H9 (cell line): Measurements from ENCODE around the gene MON2. TPM values are rescaled to one million over a fixed set of nuclear protein-coding genes. Genes with fewer than 3 reads are reported as not detected.
A peak's percentile ranks its signal among the peaks of the same experiment; 100 is the strongest.

ENCODE experiments used
- DNase-seq: peaks from one replicate; pipeline ENCODE4 v3.0.0-alpha.2; 2017
- H2AFZ ChIP-seq: one replicate; pipeline ENCODE4 v1.6.1; 2013; ENCODE audit warnings: mild to moderate bottlenecking, low read length, control low read depth, moderate library complexity
- H2AK5ac ChIP-seq: 2 replicates; pipeline ENCODE4 v1.6.1; 2013; ENCODE audit warnings: low read length, control low read depth, mixed read lengths; ENCODE audit not compliant: insufficient read length
- H2BK120ac ChIP-seq: one replicate; pipeline ENCODE4 v1.6.1; 2013; ENCODE audit warnings: low read depth, mild to moderate bottlenecking, low read length, control low read depth, inconsistent platforms; ENCODE audit not compliant: poor library complexity, severe bottlenecking
- H2BK12ac ChIP-seq: 2 replicates; pipeline ENCODE4 v1.6.1; 2013; ENCODE audit warnings: low read length, control low read depth, mixed read lengths, low read depth; ENCODE audit not compliant: insufficient read length
- H2BK15ac ChIP-seq: 2 replicates; pipeline ENCODE4 v1.6.1; 2013; ENCODE audit warnings: low read depth, low read length, control low read depth
- H2BK20ac ChIP-seq: one replicate; pipeline ENCODE4 v1.6.1; 2013; ENCODE audit warnings: low read depth, mild to moderate bottlenecking, low read length, control low read depth, inconsistent platforms; ENCODE audit not compliant: poor library complexity, severe bottlenecking
- H2BK5ac ChIP-seq: 2 replicates; pipeline ENCODE4 v1.6.1; 2013; ENCODE audit warnings: low read length, control low read depth, mixed read lengths; ENCODE audit not compliant: insufficient read length
- H3K14ac ChIP-seq: 2 replicates; pipeline ENCODE4 v1.6.1; 2013; ENCODE audit warnings: low read length, control low read depth; ENCODE audit not compliant: insufficient read depth
- H3K18ac ChIP-seq: 2 replicates; pipeline ENCODE4 v1.6.1; 2013; ENCODE audit warnings: low read depth, mild to moderate bottlenecking, mixed read lengths, low read length, control low read depth; ENCODE audit not compliant: insufficient read length
- H3K23ac ChIP-seq: 2 replicates; pipeline ENCODE4 v1.6.1; 2013; ENCODE audit warnings: low read length, control low read depth, mixed read lengths, low read depth; ENCODE audit not compliant: insufficient read length
- H3K23me2 ChIP-seq: 2 replicates; pipeline ENCODE4 v1.6.1; 2013; ENCODE audit warnings: low read depth, mild to moderate bottlenecking, mixed read lengths, low read length, control low read depth; ENCODE audit not compliant: insufficient read length, poor library complexity, severe bottlenecking
- H3K27ac ChIP-seq: 2 replicates; pipeline ENCODE4 v1.5.1; 2013; ENCODE audit warnings: low read length, control low read depth, mixed read lengths, low read depth; ENCODE audit not compliant: insufficient read length
- H3K27me3 ChIP-seq: 2 replicates; pipeline ENCODE4 v1.6.1; 2013; ENCODE audit warnings: low read length, control low read depth, inconsistent platforms; ENCODE audit not compliant: insufficient read depth
- H3K4ac ChIP-seq: 2 replicates; pipeline ENCODE4 v1.6.1; 2013; ENCODE audit warnings: low read depth, mild to moderate bottlenecking, control low read depth, inconsistent platforms, low read length, moderate library complexity
- H3K4me1 ChIP-seq: 2 replicates; pipeline ENCODE4 v1.6.1; 2013; ENCODE audit warnings: low read length, control low read depth, inconsistent platforms; ENCODE audit not compliant: insufficient read depth
- H3K4me2 ChIP-seq: 2 replicates; pipeline ENCODE4 v1.6.1; 2013; ENCODE audit warnings: low read length, control low read depth, mixed read lengths; ENCODE audit not compliant: insufficient read length, insufficient read depth
- H3K56ac ChIP-seq: 2 replicates; pipeline ENCODE4 v1.6.1; 2013; ENCODE audit warnings: low read depth, mild to moderate bottlenecking, mixed read lengths, low read length, control low read depth; ENCODE audit not compliant: insufficient read length
- H3K79me1 ChIP-seq: 2 replicates; pipeline ENCODE4 v1.6.1; 2013; ENCODE audit warnings: low read depth, mild to moderate bottlenecking, moderate library complexity, low read length, control low read depth, inconsistent platforms; ENCODE audit not compliant: insufficient read depth, poor library complexity, severe bottlenecking
- H3K79me2 ChIP-seq: 2 replicates; pipeline ENCODE4 v1.6.1; 2013; ENCODE audit warnings: low read length, control low read depth, inconsistent platforms; ENCODE audit not compliant: insufficient read depth
- H3K9ac ChIP-seq: 2 replicates; pipeline ENCODE4 v1.6.1; 2013; ENCODE audit warnings: low read length, control low read depth, mixed read lengths; ENCODE audit not compliant: insufficient read length; ENCODE audit errors: extremely low read depth
- H3K9me3 ChIP-seq: one replicate; pipeline ENCODE4 v1.6.1; 2013; ENCODE audit warnings: low read depth, low read length, inconsistent platforms; ENCODE audit not compliant: control insufficient read depth
- H3T11ph ChIP-seq: one replicate; pipeline ENCODE4 v1.6.1; 2013; ENCODE audit warnings: mild to moderate bottlenecking, low read length, control low read depth, inconsistent platforms
- H4K20me1 ChIP-seq: one replicate; pipeline ENCODE4 v1.6.1; 2013; ENCODE audit not compliant: control insufficient read depth, insufficient read length, insufficient read depth
- H4K5ac ChIP-seq: 2 replicates; pipeline ENCODE4 v1.6.1; 2013; ENCODE audit warnings: low read depth, mild to moderate bottlenecking, mixed read lengths, low read length, control low read depth; ENCODE audit not compliant: insufficient read length
- H4K8ac ChIP-seq: replicated peaks from 2 replicates; pipeline ENCODE4 v1.6.1; 2013; ENCODE audit warnings: low read length, control low read depth, mixed read lengths, low read depth; ENCODE audit not compliant: insufficient read length
- H4K91ac ChIP-seq: 2 replicates; pipeline ENCODE4 v1.6.1; 2013; ENCODE audit warnings: low read depth, mild to moderate bottlenecking, moderate library complexity, mixed read lengths, low read length, control low read depth; ENCODE audit not compliant: insufficient read length
- H3K27ac Mint-ChIP-seq, 3 experiments: 2 replicates in 2 of 3; 3 replicates in 1 of 3; pipeline ENCODE4 v1.8.0; 2020 to 2021; ENCODE audit warnings: mixed read lengths in 3 of 3, mild to moderate bottlenecking in 1 of 3, moderate library complexity in 1 of 3
- H3K27me3 Mint-ChIP-seq: 2 replicates; pipeline ENCODE4 v1.8.0; 2021; ENCODE audit warnings: low read depth, mild to moderate bottlenecking, moderate library complexity, mixed read lengths
- H3K36me3 Mint-ChIP-seq, 3 experiments: 2 replicates in 2 of 3; 3 replicates in 1 of 3; pipeline ENCODE4 v1.8.0; 2020 to 2021; ENCODE audit warnings: low read depth in 3 of 3, mixed read lengths in 3 of 3; ENCODE audit not compliant: insufficient read depth in 1 of 3
- H3K4me1 Mint-ChIP-seq, 2 experiments: 2 replicates each; pipeline ENCODE4 v1.8.0; 2020; ENCODE audit warnings: mixed read lengths in 2 of 2
- H3K4me3 Mint-ChIP-seq, 2 experiments: 2 replicates in 1 of 2; 3 replicates in 1 of 2; pipeline ENCODE4 v1.8.0; 2020 to 2021; ENCODE audit warnings: mild to moderate bottlenecking in 2 of 2, mixed read lengths in 2 of 2, moderate library complexity in 1 of 2
- H3K9me3 Mint-ChIP-seq, 2 experiments: 2 replicates in 1 of 2; 3 replicates in 1 of 2; pipeline ENCODE4 v1.8.0; 2020; ENCODE audit warnings: mild to moderate bottlenecking in 2 of 2, mixed read lengths in 2 of 2, moderate library complexity in 1 of 2
- CTCF ChIP-seq: fragments of 200-600 bp; sonication (generic); conservative IDR thresholded peaks from 3 replicates; pipeline ENCODE4 v1.8.0; 2021; ENCODE audit warnings: antibody characterized with exemption, mild to moderate bottlenecking
- WGBS: extraction: QIAGEN DNeasy Blood & Tissue Kit; methylation state at CpG from one replicate; pipeline ENCODE4 v1.1.7; 2013; ENCODE audit warnings: missing lambda C conversion rate, low lambda C conversion rate, mixed read lengths; ENCODE audit not compliant: insufficient read length; ENCODE audit errors: extremely low coverage; 5-methylcytosine and 5-hydroxymethylcytosine counted together
- microRNA-seq: library from miRNA; unstranded; fragments of <30 nt; microRNA quantifications from one replicate; pipeline ENCODE4, GENCODE V29; 2020; ENCODE audit warnings: borderline microRNAs expressed
- total RNA-seq: library from RNA; stranded (reverse); gene quantifications from 2 replicates; pipeline ENCODE4 v1.2.1, GENCODE V29; 2021

The MON2 gene
- total RNA-seq, 1 experiment from 2014 or later, result 21.9 TPM

GRCh38 chr12:62649412-62650138, 182.9 kb downstream of the MON2 start:
- Histone ChIP-seq H3K23me2 (no peaks in the 10 kb centered on the region), H3K79me2 (no peaks in the 10 kb centered on the region), H2AFZ (no peak overlapping the region), H3K23ac (no peak overlapping the region), H2BK20ac (no peak overlapping the region), H3K27me3 (peaks cover 1% of the 10 kb centered on the region; the same call in 1 of the 2 replicates), H3K27ac (no peak overlapping the region), H3K9me3 (no peaks in the 10 kb centered on the region), H4K8ac (no peak overlapping the region), H3K79me1 (no peaks in the 10 kb centered on the region), H3K9ac (no peak overlapping the region), H3K4ac (no peak overlapping the region), H3K4me2 (no peak overlapping the region), H2BK120ac (no peak overlapping the region), H4K20me1 (no peaks in the 10 kb centered on the region), H2BK12ac (no peak overlapping the region), H2BK5ac (no peak overlapping the region), H2BK15ac (no peak overlapping the region), H3K18ac (no peak overlapping the region), H4K91ac (no peak overlapping the region), H3K14ac (no peak overlapping the region), H2AK5ac (no peak overlapping the region), H3K4me1 (peaks cover 14% of the 10 kb centered on the region; the same call in 1 of the 2 replicates), H4K5ac (no peak overlapping the region), H3T11ph (no peak overlapping the region), H3K56ac (no peak overlapping the region)
- H3K4me1 Mint-ChIP-seq, result peaks cover 58 to 60% of the 10 kb centered on the region in 2 experiments
- no peak for DNase-seq
- H3K36me3 Mint-ChIP-seq, result peaks cover 5 to 28% (median 24%) of the 10 kb centered on the region in 3 experiments; a peak in 6 of 7 replicates
- no CpG with 5 or more reads among the region's 4 CpGs for WGBS
- no peak overlapping the region for H3K4me3 Mint-ChIP-seq
- H3K9me3 Mint-ChIP-seq, result peaks cover 2 to 3% of the 10 kb centered on the region in 2 experiments; a peak in 2 of 5 replicates
- no peak overlapping the region; a peak in 1 of 7 replicates for H3K27ac Mint-ChIP-seq
- H3K27me3 Mint-ChIP-seq, result peaks cover 88% of the 10 kb centered on the region
- no peak for TF ChIP-seq CTCF

Small RNAs within 50 kb of the gene (microRNA-seq; reads per million reads assigned to microRNA genes)
- 11.0 reads per million, percentile 48 among the genes with 10 or more reads in this experiment for gene MIRLET7I

Other genes with a start within 250 kb of the MON2 start
- 35.3 and 36.0 TPM in 2 replicates for gene USP15, start 206.4 kb upstream of the MON2 start, total RNA-seq